ENCODE results near the gene ZSCAN30.

Gene ZSCAN30

DNA sequence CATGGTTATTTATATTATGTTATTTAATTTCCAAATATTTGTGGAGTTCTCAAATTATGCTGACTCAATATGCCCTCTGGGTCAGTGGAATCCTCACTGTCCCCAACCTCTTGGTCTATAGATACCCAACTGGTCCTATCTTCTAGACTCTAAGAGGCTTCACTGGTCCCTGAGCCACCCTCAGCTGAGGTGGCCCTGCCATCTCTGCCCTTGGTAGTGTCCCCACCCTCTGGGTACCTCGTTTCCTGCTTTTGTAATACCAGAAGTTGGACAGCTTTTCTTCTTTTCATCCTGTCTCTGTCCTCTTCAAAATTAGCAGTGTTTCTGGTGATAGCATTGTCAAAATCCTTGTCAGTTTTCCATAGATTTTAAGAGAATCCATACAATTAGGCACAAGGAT is 11.9 kb downstream of the ZSCAN30 start:
- H3K9me3 ChIP-seq (ENCODE audit: control insufficient read depth, insufficient read depth, low read length) = peaks cover 5% of the 10 kb centered on the region
- no peaks in the 10 kb centered on the region for H3K27me3 ChIP-seq (ENCODE audit: control insufficient read depth, insufficient read depth, low read length)

DNA sequence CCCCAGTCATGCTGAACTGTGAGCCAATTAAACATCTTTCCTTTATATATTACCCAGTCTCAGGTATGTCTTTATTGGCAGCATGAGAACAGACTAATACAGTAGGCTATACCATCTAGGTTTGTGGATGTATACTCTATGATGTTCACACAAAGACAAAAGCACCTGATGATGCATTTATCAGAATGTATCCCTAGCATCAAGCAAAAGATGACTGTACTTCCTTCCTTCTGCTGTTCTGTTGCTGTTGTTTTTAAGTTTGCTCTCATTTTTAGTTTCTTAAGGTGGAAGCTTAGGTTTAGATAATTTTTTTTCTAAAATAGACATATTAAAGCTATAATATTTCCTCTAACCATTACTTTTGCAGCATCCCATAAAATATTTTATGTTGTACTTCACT is 12.4 kb downstream of the ZSCAN30 start:
- Histone ChIP-seq H3K27ac (ENCODE audit: low read depth, low read length) (no peak overlapping the region), H3K4me3 (ENCODE audit: low read depth, low read length) (no peak overlapping the region), H3K27me3 (ENCODE audit: control insufficient read depth, insufficient read depth, low read length) (no peaks in the 10 kb centered on the region), H3K9me3 (ENCODE audit: control insufficient read depth, insufficient read depth, low read length) (peaks cover 6% of the 10 kb centered on the region), H3K4me1 (ENCODE audit: control insufficient read depth, insufficient read depth, low read length) (no peaks in the 10 kb centered on the region), H3K36me3 (ENCODE audit: control insufficient read depth, insufficient read depth, low read length) (no peaks in the 10 kb centered on the region), H3K9ac (ENCODE audit: low read depth, low read length) (no peak overlapping the region)

More for the DNA sequence above, 11.9 kb downstream of the ZSCAN30 start:
- no peak overlapping the region for H3K27ac ChIP-seq (ENCODE audit: low read depth, low read length)
- H3K4me1 ChIP-seq (ENCODE audit: control insufficient read depth, insufficient read depth, low read length) = no peaks in the 10 kb centered on the region
- H3K36me3 ChIP-seq (ENCODE audit: control insufficient read depth, insufficient read depth, low read length) = no peaks in the 10 kb centered on the region
- H3K9ac ChIP-seq (ENCODE audit: low read depth, low read length) = no peak overlapping the region
- H3K4me3 ChIP-seq (ENCODE audit: low read depth, low read length) = no peak overlapping the region

DNA sequence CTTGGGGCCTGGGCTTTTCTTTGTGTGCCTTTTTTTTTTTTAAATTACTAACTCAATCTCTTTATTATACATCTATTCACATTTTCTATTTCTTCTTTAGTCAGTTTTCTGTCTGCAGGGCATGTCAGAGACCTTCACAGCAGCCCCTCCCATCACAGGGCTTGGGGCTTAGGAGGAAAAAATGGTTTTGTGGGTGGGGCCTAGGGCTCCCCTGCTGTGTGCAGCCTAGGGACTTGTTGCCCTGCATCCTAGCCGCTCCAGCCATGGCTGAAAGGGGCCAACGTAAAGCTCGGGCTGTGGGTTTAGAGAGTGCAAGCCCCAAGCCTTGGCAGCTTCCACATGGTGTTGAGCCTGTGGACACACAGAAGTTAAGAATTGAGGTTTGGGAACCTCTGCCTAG is 13.8 kb downstream of the ZSCAN30 start:
- no peaks in the 10 kb centered on the region for H3K27me3 ChIP-seq (ENCODE audit: control insufficient read depth, insufficient read depth, low read length)
- H3K4me1 ChIP-seq (ENCODE audit: control insufficient read depth, insufficient read depth, low read length) = no peaks in the 10 kb centered on the region
- no peak overlapping the region for H3K9ac ChIP-seq (ENCODE audit: low read depth, low read length)
- H3K27ac ChIP-seq (ENCODE audit: low read depth, low read length) = no peak overlapping the region
- H3K36me3 ChIP-seq (ENCODE audit: control insufficient read depth, insufficient read depth, low read length) = no peaks in the 10 kb centered on the region
- peaks cover 11% of the 10 kb centered on the region for H3K9me3 ChIP-seq (ENCODE audit: control insufficient read depth, insufficient read depth, low read length)
- no peak overlapping the region for H3K4me3 ChIP-seq (ENCODE audit: low read depth, low read length)

DNA sequence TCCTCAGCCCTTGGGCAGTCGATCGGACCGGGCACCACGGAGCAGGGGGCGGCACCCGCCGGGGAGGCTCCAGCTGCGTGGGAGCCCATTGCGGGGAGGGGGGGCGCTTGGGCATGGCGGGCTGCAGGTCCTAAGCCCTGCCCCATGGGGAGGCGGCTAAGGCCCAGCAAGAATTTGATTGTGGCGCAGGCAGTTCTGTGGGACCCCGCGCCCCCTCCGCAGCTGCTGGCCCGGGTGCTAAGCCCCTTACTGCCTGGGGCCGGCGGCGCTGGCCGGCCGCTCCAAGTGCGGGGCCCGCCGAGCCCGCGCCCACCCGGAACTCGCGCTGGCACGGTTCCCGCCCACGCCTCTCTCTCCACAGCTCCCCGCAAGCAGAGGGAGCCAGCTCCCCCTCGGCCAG is 18.4 kb downstream of the ZSCAN30 start:
- no peak overlapping the region for H3K27ac ChIP-seq (ENCODE audit: low read depth, low read length)
- no peaks in the 10 kb centered on the region for H3K27me3 ChIP-seq (ENCODE audit: control insufficient read depth, insufficient read depth, low read length)
- no peaks in the 10 kb centered on the region for H3K36me3 ChIP-seq (ENCODE audit: control insufficient read depth, insufficient read depth, low read length)
- H3K9ac ChIP-seq (ENCODE audit: low read depth, low read length) = no peak overlapping the region
- no peaks in the 10 kb centered on the region for H3K4me1 ChIP-seq (ENCODE audit: control insufficient read depth, insufficient read depth, low read length)
- H3K4me3 ChIP-seq (ENCODE audit: low read depth, low read length) = no peak overlapping the region
- peaks cover 6% of the 10 kb centered on the region; the same call in 1 of the 2 replicates for H3K9me3 ChIP-seq (ENCODE audit: control insufficient read depth, insufficient read depth, low read length)

DNA sequence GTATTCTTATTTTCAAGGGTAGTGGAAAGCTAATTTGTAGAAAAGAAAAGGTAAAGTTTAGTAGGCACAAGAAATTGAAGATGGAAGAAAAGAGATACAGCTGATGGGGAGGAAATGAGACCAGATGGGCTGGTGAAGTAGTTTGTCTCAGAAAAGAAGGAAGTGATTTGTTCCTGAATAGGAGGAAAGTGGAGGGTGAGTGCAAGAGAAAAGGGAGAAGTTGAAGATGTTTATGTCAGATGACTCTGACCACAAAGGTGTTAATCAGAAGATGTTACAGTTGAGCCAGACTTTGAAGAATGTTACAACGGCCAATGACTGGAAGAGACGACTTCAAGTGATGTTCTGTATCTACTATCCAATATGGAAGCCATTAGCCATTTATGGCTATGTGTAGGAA is 21.2 kb downstream of the ZSCAN30 start:
- Histone ChIP-seq H3K27ac (ENCODE audit: low read depth, low read length) (no peak overlapping the region), H3K4me1 (ENCODE audit: control insufficient read depth, insufficient read depth, low read length) (no peaks in the 10 kb centered on the region), H3K9me3 (ENCODE audit: control insufficient read depth, insufficient read depth, low read length) (peaks cover 6% of the 10 kb centered on the region; the same call in 1 of the 2 replicates), H3K27me3 (ENCODE audit: control insufficient read depth, insufficient read depth, low read length) (no peaks in the 10 kb centered on the region), H3K4me3 (ENCODE audit: low read depth, low read length) (no peak overlapping the region), H3K36me3 (ENCODE audit: control insufficient read depth, insufficient read depth, low read length) (no peaks in the 10 kb centered on the region), H3K9ac (ENCODE audit: low read depth, low read length) (no peak overlapping the region)

DNA sequence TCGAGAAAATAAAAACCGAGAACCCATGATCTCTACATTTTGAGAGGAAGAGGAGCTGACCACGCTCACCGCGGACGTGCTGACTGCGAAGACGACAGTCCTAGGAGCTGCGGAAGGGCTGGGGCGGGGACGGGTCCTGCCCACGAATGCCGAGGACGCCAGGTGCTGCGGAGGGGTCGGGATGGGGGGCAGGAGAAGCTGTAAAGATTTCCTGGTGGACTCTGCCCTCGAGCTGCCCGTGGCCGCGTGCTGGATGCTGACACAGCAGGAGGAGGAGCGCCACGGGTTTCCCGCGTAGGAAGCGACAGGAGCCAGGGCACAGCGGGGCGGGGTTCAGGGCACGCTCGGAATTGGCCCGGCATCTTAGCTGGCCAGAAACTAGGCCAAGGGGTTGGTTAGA is 22.2 kb downstream of the ZSCAN30 start:
- peaks cover 6% of the 10 kb centered on the region; the same call in 1 of the 2 replicates for H3K9me3 ChIP-seq (ENCODE audit: control insufficient read depth, insufficient read depth, low read length)
- no peak overlapping the region for H3K27ac ChIP-seq (ENCODE audit: low read depth, low read length)
- no peaks in the 10 kb centered on the region for H3K4me1 ChIP-seq (ENCODE audit: control insufficient read depth, insufficient read depth, low read length)
- no peaks in the 10 kb centered on the region for H3K36me3 ChIP-seq (ENCODE audit: control insufficient read depth, insufficient read depth, low read length)
- H3K27me3 ChIP-seq (ENCODE audit: control insufficient read depth, insufficient read depth, low read length) = no peaks in the 10 kb centered on the region
- no peak overlapping the region for H3K9ac ChIP-seq (ENCODE audit: low read depth, low read length)
- no peak overlapping the region for H3K4me3 ChIP-seq (ENCODE audit: low read depth, low read length)

DNA sequence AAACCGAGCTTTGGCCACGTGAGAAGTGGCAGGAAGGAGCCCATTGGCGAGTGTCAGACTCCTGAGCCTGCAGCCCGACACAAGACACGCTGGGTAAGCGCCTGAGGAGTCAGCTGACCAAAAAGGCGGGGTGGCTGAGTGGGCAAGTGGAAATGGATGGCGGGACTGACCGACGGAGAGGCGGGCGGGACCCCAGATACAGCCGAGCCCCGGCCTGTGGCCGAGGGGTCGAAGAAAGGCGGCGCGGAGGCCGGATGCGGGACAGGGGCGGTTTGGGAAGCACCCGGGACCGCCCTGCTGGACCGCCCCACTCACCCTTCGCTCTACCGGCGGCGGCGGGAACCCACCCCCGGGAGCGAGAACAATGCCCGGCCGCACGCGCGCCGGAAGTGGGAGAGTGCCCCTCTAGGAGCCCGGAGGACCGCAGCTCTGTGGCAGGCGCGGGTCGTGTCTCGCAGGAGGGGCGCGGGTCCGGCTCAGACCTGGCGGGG is 22.8 kb downstream of the ZSCAN30 start:
- Histone ChIP-seq H3K4me1 (ENCODE audit: control insufficient read depth, insufficient read depth, low read length) (no peaks in the 10 kb centered on the region), H3K9me3 (ENCODE audit: control insufficient read depth, insufficient read depth, low read length) (peaks cover under 1% of the 10 kb centered on the region; the same call in 1 of the 2 replicates), H3K36me3 (ENCODE audit: control insufficient read depth, insufficient read depth, low read length) (no peaks in the 10 kb centered on the region), H3K4me3 (ENCODE audit: low read depth, low read length) (no peak overlapping the region; the same call in 1 of the 2 replicates), H3K27me3 (ENCODE audit: control insufficient read depth, insufficient read depth, low read length) (no peaks in the 10 kb centered on the region), H3K27ac (ENCODE audit: low read depth, low read length) (no peak overlapping the region), H3K9ac (ENCODE audit: low read depth, low read length) (no peak overlapping the region)

DNA sequence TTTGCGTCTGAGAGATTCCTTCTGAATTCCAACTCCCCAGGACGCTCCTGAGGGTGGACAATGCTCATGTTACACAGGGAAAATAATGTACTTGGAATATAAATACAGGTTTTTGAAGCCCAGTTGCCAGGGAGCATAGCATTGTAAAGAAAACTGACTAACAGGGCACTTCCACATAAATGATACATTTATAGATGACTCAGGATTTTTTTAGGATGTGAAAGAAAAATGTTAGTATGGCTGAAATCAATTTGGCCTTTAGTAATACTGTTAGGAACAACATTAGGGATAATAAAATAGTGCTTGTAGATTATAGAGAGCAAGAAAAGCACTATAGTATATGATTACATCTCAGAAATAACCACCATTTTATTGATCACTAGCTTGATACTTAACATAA is 25.6 kb downstream of the ZSCAN30 start:
- H3K9me3 ChIP-seq (ENCODE audit: control insufficient read depth, insufficient read depth, low read length) = no peaks in the 10 kb centered on the region
- no peak overlapping the region for H3K9ac ChIP-seq (ENCODE audit: low read depth, low read length)
- H3K27ac ChIP-seq (ENCODE audit: low read depth, low read length) = no peak overlapping the region
- no peaks in the 10 kb centered on the region for H3K4me1 ChIP-seq (ENCODE audit: control insufficient read depth, insufficient read depth, low read length)
- no peaks in the 10 kb centered on the region for H3K27me3 ChIP-seq (ENCODE audit: control insufficient read depth, insufficient read depth, low read length)
- no peaks in the 10 kb centered on the region for H3K36me3 ChIP-seq (ENCODE audit: control insufficient read depth, insufficient read depth, low read length)
- H3K4me3 ChIP-seq (ENCODE audit: low read depth, low read length) = no peak overlapping the region

DNA sequence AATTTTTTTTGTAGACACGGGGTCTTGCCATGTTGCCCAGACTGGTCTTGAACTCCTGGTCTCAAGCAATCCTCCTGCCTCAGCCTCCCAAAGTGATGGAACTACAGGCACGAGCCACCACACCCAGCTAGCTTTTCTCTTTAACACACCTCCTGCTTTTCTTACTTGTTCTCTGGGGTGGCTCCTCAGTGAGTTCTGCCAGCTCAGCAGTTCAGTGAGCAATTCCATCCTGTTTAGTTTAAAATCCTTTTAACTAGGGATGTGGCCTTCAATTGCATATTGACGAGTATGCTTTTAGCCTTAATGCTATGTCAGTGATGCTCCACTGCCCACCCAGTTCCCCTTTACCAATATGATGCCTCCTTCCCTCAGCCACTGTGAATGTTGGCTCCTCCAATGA is 33.1 kb downstream of the ZSCAN30 start:
- H3K9ac ChIP-seq (ENCODE audit: low read depth, low read length) = no peak overlapping the region
- no peak overlapping the region for H3K4me3 ChIP-seq (ENCODE audit: low read depth, low read length)
- peaks cover 9% of the 10 kb centered on the region for H3K36me3 ChIP-seq (ENCODE audit: control insufficient read depth, insufficient read depth, low read length)
- H3K9me3 ChIP-seq (ENCODE audit: control insufficient read depth, insufficient read depth, low read length) = 0 out of 2 replicates have a peak, but pooled peaks cover 10% of the 10 kb centered on the region
- H3K27me3 ChIP-seq (ENCODE audit: control insufficient read depth, insufficient read depth, low read length) = no peaks in the 10 kb centered on the region
- H3K4me1 ChIP-seq (ENCODE audit: control insufficient read depth, insufficient read depth, low read length) = no peaks in the 10 kb centered on the region
- H3K27ac ChIP-seq (ENCODE audit: low read depth, low read length) = no peak overlapping the region

DNA sequence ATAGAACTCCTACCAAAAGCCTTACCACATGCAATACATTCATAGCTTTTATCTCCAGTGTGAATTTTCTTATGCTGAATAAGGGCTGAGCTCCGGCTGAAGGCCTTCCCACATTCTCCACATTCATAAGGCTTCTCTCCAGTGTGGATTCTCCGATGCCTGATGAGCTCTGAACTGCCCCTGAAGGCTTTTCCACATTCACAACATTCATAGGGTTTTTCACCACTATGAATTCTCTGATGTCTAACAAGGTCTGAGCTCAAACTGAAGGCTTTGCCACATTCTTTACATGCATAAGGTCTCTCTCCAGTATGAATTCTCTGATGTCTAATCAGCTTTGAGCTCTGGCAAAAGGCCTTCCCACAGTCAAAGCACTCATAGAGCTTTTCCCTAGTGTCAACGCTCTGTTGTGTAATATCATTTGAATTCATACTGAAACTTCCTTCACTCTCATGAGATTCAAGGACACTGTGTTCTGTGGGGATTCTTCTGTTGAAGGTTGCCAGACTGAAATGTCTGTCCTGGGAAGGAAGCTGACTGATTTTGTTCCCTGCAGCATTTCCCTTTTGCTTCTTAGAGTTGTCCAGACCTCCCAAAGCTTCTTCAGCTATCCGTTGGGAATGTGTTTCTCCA is 36.3 kb downstream of the ZSCAN30 start:
- no peak overlapping the region for H3K4me3 ChIP-seq (ENCODE audit: low read depth, low read length)
- H3K27me3 ChIP-seq (ENCODE audit: control insufficient read depth, insufficient read depth, low read length) = no peaks in the 10 kb centered on the region
- H3K9me3 ChIP-seq (ENCODE audit: control insufficient read depth, insufficient read depth, low read length) = 0 out of 2 replicates have a peak, but pooled peaks cover 10% of the 10 kb centered on the region
- no peak overlapping the region for H3K9ac ChIP-seq (ENCODE audit: low read depth, low read length)
- no peak overlapping the region for H3K27ac ChIP-seq (ENCODE audit: low read depth, low read length)
- peaks cover 24% of the 10 kb centered on the region for H3K36me3 ChIP-seq (ENCODE audit: control insufficient read depth, insufficient read depth, low read length)
- H3K4me1 ChIP-seq (ENCODE audit: control insufficient read depth, insufficient read depth, low read length) = no peaks in the 10 kb centered on the region

DNA sequence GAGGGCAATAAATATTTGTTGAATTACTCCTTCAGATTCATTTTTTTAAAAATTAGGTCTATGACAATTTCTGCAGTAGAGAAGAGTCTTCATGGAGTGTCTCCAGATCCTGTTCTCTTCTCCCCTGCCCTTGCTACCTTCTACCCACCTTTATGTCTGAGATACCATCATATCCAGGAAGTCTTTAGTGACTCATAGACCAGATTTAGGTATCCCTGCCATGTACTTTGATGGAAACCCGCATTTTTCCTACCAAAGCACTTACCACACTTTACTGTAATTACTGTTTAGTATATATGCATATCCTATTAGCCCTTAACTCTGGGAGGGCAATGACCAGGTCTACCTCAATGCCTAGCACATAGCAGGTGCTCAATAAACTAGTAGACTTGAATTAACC is 37.6 kb downstream of the ZSCAN30 start:
- H3K9me3 ChIP-seq (ENCODE audit: control insufficient read depth, insufficient read depth, low read length) = 0 out of 2 replicates have a peak, but pooled peaks cover 10% of the 10 kb centered on the region
- no peak overlapping the region for H3K27ac ChIP-seq (ENCODE audit: low read depth, low read length)
- H3K4me1 ChIP-seq (ENCODE audit: control insufficient read depth, insufficient read depth, low read length) = no peaks in the 10 kb centered on the region
- H3K27me3 ChIP-seq (ENCODE audit: control insufficient read depth, insufficient read depth, low read length) = no peaks in the 10 kb centered on the region
- H3K9ac ChIP-seq (ENCODE audit: low read depth, low read length) = no peak overlapping the region
- H3K4me3 ChIP-seq (ENCODE audit: low read depth, low read length) = no peak overlapping the region
- peaks cover 37% of the 10 kb centered on the region for H3K36me3 ChIP-seq (ENCODE audit: control insufficient read depth, insufficient read depth, low read length)

Data from HUES48 (cell line).